HL-60 (cell line): ENCODE data around the gene MAN1C1.
A peak's percentile ranks its signal among the peaks of the same experiment; 100 is the strongest.

Experiments
- DNase-seq, 2 experiments: peaks; one replicate each; pipeline ENCODE4 v3.0.0-alpha.2; 2010 to 2020; ENCODE audit warnings: low read depth in 1 of 2, low spot score in 1 of 2
- H3K27ac ChIP-seq: fragments of 250-450 bp; sonication (Bioruptor Pico); replicated peaks from 2 replicates; pipeline ENCODE4 v1.5.1; 2020; ENCODE audit warnings: mild to moderate bottlenecking, moderate library complexity
- H3K27me3 ChIP-seq: fragments of 250-450 bp; sonication (Bioruptor Pico); 2 replicates; pipeline ENCODE4 v1.5.1; 2021; ENCODE audit warnings: mild to moderate bottlenecking, moderate library complexity; ENCODE audit not compliant: insufficient read depth, poor library complexity, severe bottlenecking
- H3K4me3 ChIP-seq: replicated peaks from 2 replicates; pipeline ENCODE4 v1.5.1; 2011; ENCODE audit warnings: mild to moderate bottlenecking, control low read depth, low read length; ENCODE audit not compliant: insufficient read depth
- CTCF ChIP-seq: IDR thresholded peaks from one replicate; pipeline ENCODE4 v1.5.1; 2011; ENCODE audit warnings: low read length, control low read depth, inconsistent platforms; ENCODE audit not compliant: insufficient read depth
- GABPA ChIP-seq: IDR thresholded peaks from 2 replicates; pipeline ENCODE4 v1.6.1; 2012; ENCODE audit warnings: low read depth
- POLR2AphosphoS5 ChIP-seq: IDR thresholded peaks from 2 replicates; pipeline ENCODE4 v1.6.1; 2012; ENCODE audit warnings: low read depth
- REST ChIP-seq: IDR thresholded peaks from 2 replicates; pipeline ENCODE4 v1.6.1; 2012; ENCODE audit warnings: low read depth; ENCODE audit not compliant: insufficient replicate concordance
- SPI1 ChIP-seq: IDR thresholded peaks from 2 replicates; pipeline ENCODE4 v1.6.1; 2012; ENCODE audit warnings: low read depth, mild to moderate bottlenecking, borderline replicate concordance

Gene MAN1C1

GRCh38 chr1:25571522-25571970 is 45.0 kb upstream of the MAN1C1 start:
- H3K4me3 ChIP-seq: no peak overlapping the region
- TF ChIP-seq GABPA: no peak
- no peak for TF ChIP-seq REST
- no peak for TF ChIP-seq CTCF
- TF ChIP-seq POLR2AphosphoS5: no peak
- no peak for TF ChIP-seq SPI1
- DNase-seq: no peak
- H3K27ac ChIP-seq: no peak overlapping the region
- H3K27me3 ChIP-seq: no peaks in the 10 kb centered on the region

- no peak overlapping the region for H3K4me3 ChIP-seq
- H3K27ac ChIP-seq: no peak overlapping the region
- H3K27me3 ChIP-seq: no peaks in the 10 kb centered on the region
- no peak for TF ChIP-seq SPI1
- TF ChIP-seq CTCF: no peak
- TF ChIP-seq POLR2AphosphoS5: no peak
- no peak for TF ChIP-seq REST
- TF ChIP-seq GABPA: no peak
- DNase-seq: no peak
Observed at GRCh38 chr1:25572107-25572506, 44.5 kb upstream of the MAN1C1 start.

GRCh38 chr1:25572708-25573590 is 43.6 kb upstream of the MAN1C1 start:
- TF ChIP-seq REST (no peak), CTCF (peak; percentile 84)
- no peak overlapping the region for H3K4me3 ChIP-seq
- H3K27ac ChIP-seq: no peak overlapping the region
- peak in 1 of 2 experiments; percentile 47 for DNase-seq
- no peaks in the 10 kb centered on the region for H3K27me3 ChIP-seq
